WTC11 (cell line): ENCODE data around the gene PRR23E. TPM values are rescaled to one million over a fixed set of nuclear protein-coding genes. Genes with fewer than 3 reads are reported as not detected.

Experiments
- ATAC-seq: fragments of 200-7000 bp; cut with Tn5 transposase; 2 replicates; pipeline ENCODE4 v1.10.0; 2021; ENCODE audit warnings: mild to moderate bottlenecking, moderate library complexity
- CTCF ChIA-PET: fragments of 300-600 bp; sonication (Branson Sonifier 250); formaldehyde crosslinking; loops from one replicate; lab custom pipeline; 2021; ENCODE audit warnings: antibody characterized with exemption; lab: Charles Lee
- POLR2A ChIA-PET: fragments of 350-600 bp; sonication (Branson Sonifier 250); formaldehyde crosslinking; loops from one replicate; lab custom pipeline; 2021; ENCODE audit warnings: antibody characterized with exemption; lab: Charles Lee
- DNase-seq: peaks from one replicate; pipeline ENCODE4 v3.0.0; 2021; ENCODE audit warnings: low spot score
- H3K27ac Mint-ChIP-seq: 2 replicates; pipeline ENCODE4 v1.8.0; 2021; ENCODE audit warnings: mixed read lengths
- H3K27me3 Mint-ChIP-seq: 2 replicates; pipeline ENCODE4 v1.8.0; 2021; ENCODE audit warnings: low read depth, mild to moderate bottlenecking, moderate library complexity, mixed read lengths
- H3K36me3 Mint-ChIP-seq: 2 replicates; pipeline ENCODE4 v1.8.0; 2021; ENCODE audit warnings: mixed read lengths
- H3K4me1 Mint-ChIP-seq: 2 replicates; pipeline ENCODE4 v1.8.0; 2022; ENCODE audit warnings: mixed read lengths
- H3K4me3 Mint-ChIP-seq: 2 replicates; pipeline ENCODE4 v1.8.0; 2021; ENCODE audit warnings: mild to moderate bottlenecking, moderate library complexity, mixed read lengths
- H3K9me3 Mint-ChIP-seq: 2 replicates; pipeline ENCODE4 v1.8.0; 2021; ENCODE audit warnings: mixed read lengths
- CREB1 ChIP-seq: sonication (generic); formaldehyde crosslinking; IDR thresholded peaks from 2 replicates; pipeline ENCODE4 v1.8.0; 2023; ENCODE audit warnings: mild to moderate bottlenecking, missing genetic modification reagents
- CTCF ChIP-seq: fragments of 200-600 bp; IDR thresholded peaks from 2 replicates; pipeline ENCODE4 v1.8.0; 2022; ENCODE audit warnings: antibody characterized with exemption
- E2F1 ChIP-seq: sonication (generic); formaldehyde crosslinking; IDR thresholded peaks from 2 replicates; pipeline ENCODE4 v1.8.0; 2022; ENCODE audit warnings: mild to moderate bottlenecking, missing genetic modification reagents
- ESRRA ChIP-seq: sonication (generic); formaldehyde crosslinking; IDR thresholded peaks from 2 replicates; pipeline ENCODE4 v1.8.1; 2022; ENCODE audit warnings: mild to moderate bottlenecking, missing genetic modification reagents, borderline replicate concordance
- IRF1 ChIP-seq: sonication (generic); formaldehyde crosslinking; IDR thresholded peaks from 2 replicates; pipeline ENCODE4 v1.8.0; 2023; ENCODE audit warnings: missing genetic modification reagents
- KAT7 ChIP-seq: sonication (generic); formaldehyde crosslinking; IDR thresholded peaks from 2 replicates; pipeline ENCODE4 v1.8.1; 2023; ENCODE audit warnings: missing genetic modification reagents, mild to moderate bottlenecking, borderline replicate concordance
- PRDM15 ChIP-seq: sonication (generic); formaldehyde crosslinking; IDR thresholded peaks from 2 replicates; pipeline ENCODE4 v1.8.0; 2022; ENCODE audit warnings: missing genetic modification reagents
- SP1 ChIP-seq: sonication (generic); formaldehyde crosslinking; conservative IDR thresholded peaks from 2 replicates; pipeline ENCODE4 v1.8.1; 2022; ENCODE audit warnings: missing genetic modification reagents
- TEAD1 ChIP-seq: sonication (generic); formaldehyde crosslinking; IDR thresholded peaks from 2 replicates; pipeline ENCODE4 v1.8.0; 2022; ENCODE audit warnings: mild to moderate bottlenecking, missing genetic modification reagents
- ZNF232 ChIP-seq: sonication (generic); formaldehyde crosslinking; IDR thresholded peaks from 2 replicates; pipeline ENCODE4 v1.8.0; 2022; ENCODE audit warnings: mild to moderate bottlenecking, missing genetic modification reagents
- ZNF317 ChIP-seq: sonication (generic); formaldehyde crosslinking; IDR thresholded peaks from 2 replicates; pipeline ENCODE4 v1.8.1; 2023; ENCODE audit warnings: low read depth, mild to moderate bottlenecking, moderate library complexity, missing genetic modification reagents, borderline replicate concordance
- ZNF416 ChIP-seq: fragments of 250-450 bp; sonication (Bioruptor Pico); IDR thresholded peaks from 2 replicates; pipeline ENCODE4 v1.9.0; 2021; ENCODE audit warnings: mild to moderate bottlenecking, inconsistent platforms
- ZNF425 ChIP-seq: fragments of 250-450 bp; sonication (Bioruptor Pico); conservative IDR thresholded peaks from 2 replicates; pipeline ENCODE4 v1.9.0; 2021; ENCODE audit warnings: mild to moderate bottlenecking
- ZNF512 ChIP-seq: sonication (generic); formaldehyde crosslinking; IDR thresholded peaks from 2 replicates; pipeline ENCODE4 v1.8.1; 2022; ENCODE audit warnings: missing genetic modification reagents, borderline replicate concordance
- total RNA-seq: library from RNA; stranded (reverse); gene quantifications from 3 replicates; pipeline ENCODE4 v1.2.3, GENCODE V29; 2021

The PRR23E gene
- total RNA-seq, 1 experiment from 2014 or later = not detected

- no peak for DNase-seq
- no peaks in the 10 kb centered on the region for H3K4me1 Mint-ChIP-seq
- TF ChIP-seq ZNF512 (CRISPR knock-in tag) = no peak
- TF ChIP-seq CTCF = no peak
- no peak for TF ChIP-seq SP1 (CRISPR knock-in tag)
- no peak for TF ChIP-seq ZNF425 (CRISPR knock-in tag)
- no peak for TF ChIP-seq CREB1 (CRISPR knock-in tag)
- TF ChIP-seq E2F1 = no peak
- TF ChIP-seq IRF1 (CRISPR knock-in tag) = no peak
- TF ChIP-seq PRDM15 = no peak
- TF ChIP-seq TEAD1 = no peak
- TF ChIP-seq ZNF232 (CRISPR knock-in tag) = no peak
- TF ChIP-seq ESRRA (CRISPR knock-in tag) = no peak
- no peak for TF ChIP-seq ZNF317 (CRISPR knock-in tag)
- no peak for TF ChIP-seq KAT7 (CRISPR knock-in tag)
- no peak for TF ChIP-seq ZNF416
- TF ChIP-seq, all 79 proteins: peak for 0
- Mint-ChIP-seq H3K4me3 (no peak overlapping the region), H3K27ac (no peak overlapping the region), H3K9me3 (no peaks in the 10 kb centered on the region), H3K27me3 (no peaks in the 10 kb centered on the region), H3K36me3 (no peaks in the 10 kb centered on the region)
- no peak for ATAC-seq
- POLR2A ChIA-PET = no interaction called here
- CTCF ChIA-PET = no interaction called here
Measured at GRCh38 chr3:127151992-127152650, 40.8 kb upstream of the PRR23E start.
